K562 (cell line): ENCODE results near the gene MED19. TPM values are rescaled to one million over a fixed set of nuclear protein-coding genes. Genes with fewer than 3 reads are reported as not detected.

Experiments
- AFF1 ChIP-seq, 2 experiments: fragments of 450-650 bp; IDR thresholded peaks; 2 replicates each; pipeline ENCODE4 v1.6.1; 2018; ENCODE audit warnings: mild to moderate bottlenecking in 2 of 2, low read depth in 1 of 2; ENCODE audit not compliant: partially characterized antibody in 2 of 2
- CREBBP ChIP-seq: IDR thresholded peaks from one replicate; pipeline ENCODE4 v1.6.1; 2012; ENCODE audit warnings: low read depth, mild to moderate bottlenecking, control low read depth, inconsistent platforms, low read length
- CUX1 ChIP-seq: fragments of 200-800 bp; sonication (Bioruptor generic); IDR thresholded peaks from 2 replicates; pipeline ENCODE4 v1.6.1; 2016; ENCODE audit warnings: missing genetic modification characterization, missing compliant biosample characterization
- KAT7 ChIP-seq: sonication (generic); formaldehyde crosslinking; IDR thresholded peaks from 2 replicates; pipeline ENCODE4 v1.8.0; 2022; ENCODE audit warnings: missing genetic modification reagents, mild to moderate bottlenecking, borderline replicate concordance
- PTBP1 ChIP-seq: fragments of 200-400 bp; formaldehyde crosslinking; IDR thresholded peaks from 2 replicates; pipeline ENCODE4 v1.6.1; 2017; ENCODE audit warnings: low read depth, low read length
- SMARCE1 ChIP-seq: fragments of 450-650 bp; IDR thresholded peaks from 2 replicates; pipeline ENCODE4 v1.7.1; 2016; ENCODE audit warnings: mild to moderate bottlenecking
- SNRNP70 ChIP-seq: fragments of 200-400 bp; formaldehyde crosslinking; optimal IDR thresholded peaks from 2 replicates; pipeline ENCODE3; 2017; ENCODE audit warnings: low read depth, low read length
- TRIM28 ChIP-seq: fragments of 450-650 bp; IDR thresholded peaks from 2 replicates; pipeline ENCODE4 v1.6.1; 2017
- ZBTB40 ChIP-seq, 2 experiments: fragments of 450-650 bp in 1 of 2; sonication (generic) in 1 of 2; formaldehyde crosslinking in 1 of 2; IDR thresholded peaks; 2 replicates each; pipeline versions ENCODE4 v1.7.1 to v1.9.0; 2016 to 2022; ENCODE audit warnings: inconsistent platforms in 1 of 2, mild to moderate bottlenecking in 1 of 2, missing genetic modification reagents in 1 of 2
- polyA plus RNA-seq, 8 experiments: library from polyadenylated mRNA; depleted of rRNA in 4 of 8; stranded (reverse) in 5 of 8; unstranded in 3 of 8; fragments of >200 nt; fragmentation: Nextera tagmentation in 2 of 8; fragmentation: Illumina TruSeq in 1 of 8; extraction: Ambion mirVana in 2 of 8; extraction: Trizol in 1 of 8; gene quantifications; 2 replicates each; pipeline versions ENCODE4 v1.2.1 to v1.2.3, GENCODE V29; 2011 to 2014; ENCODE audit warnings: inconsistent platforms in 1 of 8, missing spikeins in 1 of 8
- total RNA-seq, 7 experiments: library from RNA; depleted of rRNA in 6 of 7; stranded (reverse); fragments of >200 nt in 6 of 7; fragmentation: Illumina TruSeq in 2 of 7; extraction: Trizol in 2 of 7; gene quantifications; 2 replicates each; pipeline versions ENCODE4 v1.2.1 to v1.2.3, GENCODE V29; 2011 to 2021; ENCODE audit warnings: low replicate concordance in 1 of 7

Gene MED19
- total and polyA plus RNA-seq, 9 of the 15 experiments (the other 6 are each of a cell fraction or from before 2014, with no cell fraction given), result 7.3 to 23.5 (median 15.0) TPM

- TF ChIP-seq AFF1 (IDR thresholded peaks at IDR 0.05; ENCODE audit: low read depth in 1 of 2, partially characterized antibody in 2 of 2) (peak in 1 of 2 experiments; percentile 29), SMARCE1 (no peak), KAT7 (CRISPR knock-in tag) (0 out of 2 replicates have a peak, but pooled peaks have one; percentile 51), ZBTB40 (IDR thresholded peaks at IDR 0.05) (peak; percentile 10), ZBTB40 (CRISPR knock-in tag; IDR thresholded peaks at IDR 0.05) (no peak), CREBBP (no peak), SNRNP70 (no peak), PTBP1 (no peak), CUX1 (no peak), TRIM28 (0 out of 2 replicates have a peak, but pooled peaks have one; percentile 3)
Observed at GRCh38 chr11:57668434-57668782, 43.6 kb downstream of the MED19 start (continued).
